Activated CD8-positive, alpha-beta T cell treated with anti-CD3 and anti-CD28 coated beads for 36 hours (primary cell): ENCODE data around the gene HAUS7. TPM values are rescaled to one million over a fixed set of nuclear protein-coding genes. Genes with fewer than 3 reads are reported as not detected.

Source experiments
- ATAC-seq: fragments of 200-7000 bp; cut with Tn5 transposase; one replicate; pipeline ENCODE4 v1.10.0; 2021; ENCODE audit warnings: mild to moderate bottlenecking, moderate library complexity
- CTCF ChIA-PET: fragments of 350-600 bp; sonication (Branson Sonifier 250); formaldehyde crosslinking; loops from one replicate; lab custom pipeline; 2021; ENCODE audit warnings: antibody characterized with exemption; lab: Charles Lee
- POLR2A ChIA-PET: fragments of 350-600 bp; sonication (Branson Sonifier 250); formaldehyde crosslinking; loops from one replicate; lab custom pipeline; 2021; ENCODE audit warnings: antibody characterized with exemption; lab: Charles Lee
- DNase-seq: peaks from one replicate; pipeline ENCODE4 v3.0.0-alpha.2; 2020
- H3K27ac Mint-ChIP-seq: one replicate; pipeline ENCODE4 v1.8.0; 2021; ENCODE audit warnings: mild to moderate bottlenecking, mixed read lengths
- H3K27me3 Mint-ChIP-seq: one replicate; pipeline ENCODE4 v1.8.0; 2021; ENCODE audit warnings: mixed read lengths
- H3K36me3 Mint-ChIP-seq: one replicate; pipeline ENCODE4 v1.8.0; 2021; ENCODE audit warnings: low read depth, mixed read lengths
- H3K4me1 Mint-ChIP-seq: one replicate; pipeline ENCODE4 v1.8.0; 2021; ENCODE audit warnings: low read depth, mixed read lengths
- H3K4me3 Mint-ChIP-seq: one replicate; pipeline ENCODE4 v1.8.0; 2021; ENCODE audit warnings: mild to moderate bottlenecking, moderate library complexity, mixed read lengths
- H3K9me3 Mint-ChIP-seq: one replicate; pipeline ENCODE4 v1.8.0; 2021; ENCODE audit warnings: mixed read lengths
- CTCF ChIP-seq: fragments of 200-600 bp; IDR thresholded peaks from one replicate; pipeline ENCODE4 v1.8.0; 2022; ENCODE audit warnings: antibody characterized with exemption, mild to moderate bottlenecking
- intact Hi-C: fragments of 100-400 bp; cut with micrococcal nuclease; formaldehyde crosslinking; loops from one replicate; pipeline ENCODE4 v1.10.0; 2022
- total RNA-seq, 2 experiments: library from RNA; stranded (reverse); gene quantifications; one replicate each; pipeline ENCODE4 v1.2.3, GENCODE V29; 2021

The HAUS7 gene
- total RNA-seq, 2 experiments from 2014 or later = 47.2 to 58.8 TPM

DNA sequence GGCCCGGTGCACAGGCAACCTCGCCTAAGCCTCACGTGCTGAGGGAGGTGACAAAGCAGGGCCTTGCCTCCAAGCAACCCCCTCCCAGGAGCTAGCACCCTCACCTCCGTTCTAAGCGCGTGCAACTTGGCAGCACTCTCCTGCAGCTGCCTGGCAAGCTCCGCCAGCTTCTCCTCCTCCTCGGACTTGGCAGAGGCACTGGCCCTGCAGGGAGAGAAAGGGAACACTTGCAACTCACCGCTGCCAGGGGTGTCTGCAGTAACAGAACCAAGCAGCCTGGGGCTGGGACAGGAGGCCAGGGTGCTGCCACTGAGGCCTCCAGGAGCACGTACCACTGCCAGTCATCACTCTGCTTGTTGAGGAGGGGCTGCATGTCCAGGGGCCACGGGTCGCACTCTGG is 14.2 kb downstream of the HAUS7 start:
- no peaks in the 10 kb centered on the region for H3K27me3 Mint-ChIP-seq
- TF ChIP-seq CTCF = no peak
- ATAC-seq = no peak
- POLR2A ChIA-PET = no interaction called here
- peaks cover 4% of the 10 kb centered on the region for H3K36me3 Mint-ChIP-seq
- no peaks in the 10 kb centered on the region for H3K4me1 Mint-ChIP-seq
- intact Hi-C loops = no loop called here
- H3K27ac Mint-ChIP-seq = no peak overlapping the region
- CTCF ChIA-PET = no interaction called here
- DNase-seq = no peak
- H3K4me3 Mint-ChIP-seq = no peak overlapping the region
- H3K9me3 Mint-ChIP-seq = no peaks in the 10 kb centered on the region

- POLR2A ChIA-PET = no interaction called here
- Mint-ChIP-seq H3K9me3 (no peaks in the 10 kb centered on the region), H3K36me3 (peaks cover 5% of the 10 kb centered on the region), H3K27ac (no peak overlapping the region), H3K27me3 (no peaks in the 10 kb centered on the region), H3K4me3 (no peak overlapping the region), H3K4me1 (no peaks in the 10 kb centered on the region)
- CTCF ChIA-PET = no interaction called here
- DNase-seq = no peak
- ATAC-seq = no peak
- no peak for TF ChIP-seq CTCF
- intact Hi-C loops = no loop called here
Measured at GRCh38 chrX:153455571-153455970, 14.8 kb downstream of the HAUS7 start.

DNA sequence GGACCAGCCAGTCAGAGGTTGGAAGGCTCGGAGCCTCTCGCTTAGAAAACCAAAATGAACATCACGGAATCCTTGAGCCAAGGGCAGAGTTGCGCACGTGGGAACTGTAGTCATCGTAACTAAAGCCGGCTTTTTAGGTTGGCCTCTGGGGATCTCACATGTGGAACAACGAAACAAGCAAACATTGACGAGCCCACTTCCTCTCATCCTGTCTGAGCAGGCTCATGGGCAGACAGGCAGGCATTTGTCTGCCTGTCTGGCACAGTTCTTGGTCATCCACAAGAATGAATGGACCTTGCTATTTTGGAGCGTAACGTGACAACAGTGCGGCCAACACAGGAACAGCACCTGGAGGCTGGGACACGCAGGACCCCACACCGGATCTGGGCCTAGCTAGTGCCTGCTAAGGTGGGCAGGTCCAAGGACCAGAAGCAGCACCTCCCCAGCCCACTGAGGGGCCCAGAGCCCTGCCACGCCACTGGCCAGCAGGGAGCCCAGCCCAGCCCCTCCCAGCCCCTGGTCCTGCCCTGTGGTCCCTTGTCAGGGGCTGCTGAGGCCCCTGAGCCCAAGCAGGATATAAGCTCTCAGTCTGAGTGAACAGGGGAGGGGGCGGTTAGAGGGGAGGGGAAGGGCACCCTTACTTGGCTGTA is 15.3 kb downstream of the HAUS7 start:
- no peaks in the 10 kb centered on the region for H3K4me1 Mint-ChIP-seq

DNA sequence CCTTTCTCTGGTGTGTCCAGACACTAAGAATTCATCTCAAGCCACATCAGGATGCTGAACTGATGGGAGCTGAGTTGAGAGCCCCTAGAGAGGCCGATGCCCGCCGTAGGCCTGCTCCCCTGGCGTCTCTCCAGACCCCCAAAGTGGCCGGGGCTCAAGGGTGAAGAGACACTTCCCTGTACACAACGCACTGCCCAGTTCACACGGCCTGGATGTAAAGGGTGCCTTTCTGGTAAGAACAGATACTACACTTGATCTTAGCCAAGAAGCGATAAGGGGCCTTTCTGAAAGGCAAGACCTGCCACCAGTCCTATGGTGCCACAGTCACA is 19.5 kb downstream of the HAUS7 start:
- Mint-ChIP-seq H3K27me3 (no peaks in the 10 kb centered on the region), H3K4me1 (no peaks in the 10 kb centered on the region), H3K9me3 (no peaks in the 10 kb centered on the region), H3K4me3 (no peak overlapping the region), H3K27ac (no peak overlapping the region), H3K36me3 (peaks cover 3% of the 10 kb centered on the region)
- ATAC-seq (no peak), DNase-seq (no peak)
- no peak for TF ChIP-seq CTCF
- ChIA-PET CTCF (no interaction called here), POLR2A (no interaction called here)
- intact Hi-C loops = no loop called here

More for the DNA sequence above, 15.3 kb downstream of the HAUS7 start:
- no peak for ATAC-seq
- DNase-seq = no peak
- ChIA-PET POLR2A (no interaction called here), CTCF (no interaction called here)
- Mint-ChIP-seq H3K4me3 (no peak overlapping the region), H3K9me3 (no peaks in the 10 kb centered on the region), H3K36me3 (peaks cover 5% of the 10 kb centered on the region), H3K27me3 (no peaks in the 10 kb centered on the region), H3K27ac (no peak overlapping the region)
- no peak for TF ChIP-seq CTCF
- intact Hi-C loops = no loop called here

- H3K4me1 Mint-ChIP-seq = no peaks in the 10 kb centered on the region
- DNase-seq = no peak
- no peak overlapping the region for H3K27ac Mint-ChIP-seq
- no peaks in the 10 kb centered on the region for H3K9me3 Mint-ChIP-seq
- H3K36me3 Mint-ChIP-seq = peaks cover 3% of the 10 kb centered on the region
- no peak for ATAC-seq
- H3K27me3 Mint-ChIP-seq = no peaks in the 10 kb centered on the region
- H3K4me3 Mint-ChIP-seq = no peak overlapping the region
- intact Hi-C loops = no loop called here
- no peak for TF ChIP-seq CTCF
- ChIA-PET CTCF (no interaction called here), POLR2A (no interaction called here)
Measured at GRCh38 chrX:153450114-153450948, 20.0 kb downstream of the HAUS7 start.
